Activated naive CD4-positive, alpha-beta T cell treated with anti-CD3 and anti-CD28 coated beads, Interleukin-2, amount 50 U/mL, for 16 hours (primary cell): Measurements from ENCODE around the gene OR2V2.
A peak's percentile ranks its signal among the peaks of the same experiment; 100 is the strongest.
"Not testable (repeated sequence)": the region's sequence is repeated elsewhere in the genome, so short reads cannot be mapped to it uniquely, and the experiment has no call there.

Source experiments
- DNase-seq: peaks from one replicate; pipeline ENCODE4 v3.0.0-alpha.2; 2020

OR2V2 gene

GRCh38 chr5:181170996-181171395 is 23.6 kb downstream of the OR2V2 start:
- DNase-seq, result no peak

- no peak for DNase-seq
These were observed 24.4 kb downstream of the OR2V2 start for GRCh38 chr5:181171782-181172181.

- DNase-seq, result no peak
These were observed 25.6 kb downstream of the OR2V2 start for GRCh38 chr5:181173027-181173419.

- DNase-seq, result peak; percentile 68
These were observed 26.3 kb downstream of the OR2V2 start for GRCh38 chr5:181173420-181174342.

GRCh38 chr5:181176254-181176952 is 29.0 kb downstream of the OR2V2 start:
- DNase-seq, result no peak

GRCh38 chr5:181177559-181177958 is 30.2 kb downstream of the OR2V2 start:
- DNase-seq, result not testable (repeated sequence)

GRCh38 chr5:181181650-181182565 is 34.5 kb downstream of the OR2V2 start:
- DNase-seq, result peak; percentile 58

GRCh38 chr5:181182651-181183050 is 35.3 kb downstream of the OR2V2 start:
- no peak for DNase-seq

- DNase-seq, result no peak
These were observed 37.4 kb downstream of the OR2V2 start for GRCh38 chr5:181184845-181185216.

- no peak for DNase-seq
These were observed 38.2 kb downstream of the OR2V2 start for GRCh38 chr5:181185560-181185959.

GRCh38 chr5:181186022-181186421 is 38.6 kb downstream of the OR2V2 start:
- DNase-seq, result no peak

- DNase-seq, result no peak
These were observed 39.7 kb downstream of the OR2V2 start for GRCh38 chr5:181186986-181187499.

GRCh38 chr5:181187500-181188213 is 40.3 kb downstream of the OR2V2 start:
- DNase-seq, result peak; percentile 67

GRCh38 chr5:181188700-181189362 is 41.4 kb downstream of the OR2V2 start:
- DNase-seq, result peak; percentile 72

GRCh38 chr5:181189363-181189961 is 42.1 kb downstream of the OR2V2 start:
- DNase-seq, result peak; percentile 58

- DNase-seq, result peak; percentile 50
These were observed 42.8 kb downstream of the OR2V2 start for GRCh38 chr5:181189962-181190710.

GRCh38 chr5:181190711-181191525 is 43.5 kb downstream of the OR2V2 start:
- DNase-seq, result peak; percentile 65

GRCh38 chr5:181191526-181192336 is 44.3 kb downstream of the OR2V2 start:
- peak; percentile 91 for DNase-seq
